ENCODE measurements around the gene SPATS2.

The SPATS2 gene

GRCh38 chr12:49461221-49461620 lies 94.0 kb downstream of the SPATS2 start:
- no peak for DNase-seq (ENCODE audit: extremely low spot score)
- CTCF ChIA-PET: interaction anchor here (1.5 kb wide), 1 partner anchor 10 kb away, joined by 4 read pairs; no protein-coding TSS in a partner anchor
- POLR2A ChIA-PET: interaction anchor here (1.7 kb wide), 1 partner anchor 94 kb away, joined by 8 read pairs; the partner anchor contains the start of gene SPATS2
- TF ChIP-seq FOXK2 (IDR thresholded peaks at IDR 0.05): no peak
- no peak for TF ChIP-seq HDGF (IDR thresholded peaks at IDR 0.05; ENCODE audit: borderline replicate concordance)
- no peak for TF ChIP-seq ELF4 (IDR thresholded peaks at IDR 0.05)
- TF ChIP-seq ARNT (IDR thresholded peaks at IDR 0.05): no peak
- no peak for TF ChIP-seq FOXM1 (IDR thresholded peaks at IDR 0.05; ENCODE audit: borderline replicate concordance)
- TF ChIP-seq ZNF384 (IDR thresholded peaks at IDR 0.05): no peak
- TF ChIP-seq NFRKB (IDR thresholded peaks at IDR 0.05): no peak
- no peak for TF ChIP-seq LEF1 (IDR thresholded peaks at IDR 0.05; ENCODE audit: borderline replicate concordance)
- TF ChIP-seq FOXA1 (IDR thresholded peaks at IDR 0.05): no peak
- no peak for TF ChIP-seq L3MBTL2 (conservative IDR thresholded peaks at IDR 0.05)
- no peak for TF ChIP-seq SP1 (IDR thresholded peaks at IDR 0.05)

- no peak for DNase-seq (ENCODE audit: extremely low spot score)
- ChIA-PET POLR2A (interaction anchor here (1.7 kb wide), 1 partner anchor 95 kb away, joined by 8 read pairs; the partner anchor contains the start of gene SPATS2), CTCF (no interaction called here)
- no peak for TF ChIP-seq NFRKB (IDR thresholded peaks at IDR 0.05)
- no peak for TF ChIP-seq ARNT (IDR thresholded peaks at IDR 0.05)
- TF ChIP-seq SP1 (IDR thresholded peaks at IDR 0.05): no peak
- no peak for TF ChIP-seq HDGF (IDR thresholded peaks at IDR 0.05; ENCODE audit: borderline replicate concordance)
- TF ChIP-seq PKNOX1 (IDR thresholded peaks at IDR 0.05): no peak
- no peak for TF ChIP-seq TARDBP (IDR thresholded peaks at IDR 0.05)
- TF ChIP-seq LEF1 (IDR thresholded peaks at IDR 0.05; ENCODE audit: borderline replicate concordance): no peak
- no peak for TF ChIP-seq CTBP1 (IDR thresholded peaks at IDR 0.05; ENCODE audit: borderline replicate concordance)
- no peak for TF ChIP-seq FOXM1 (IDR thresholded peaks at IDR 0.05; ENCODE audit: borderline replicate concordance)
- TF ChIP-seq ELF4 (IDR thresholded peaks at IDR 0.05): no peak
- TF ChIP-seq SUZ12 (IDR thresholded peaks at IDR 0.05): no peak
- no peak for TF ChIP-seq BHLHE40 (IDR thresholded peaks at IDR 0.05; ENCODE audit: borderline replicate concordance)
- TF ChIP-seq FOXK2 (IDR thresholded peaks at IDR 0.05): no peak
- no peak for TF ChIP-seq ZNF384 (IDR thresholded peaks at IDR 0.05)
- TF ChIP-seq L3MBTL2 (conservative IDR thresholded peaks at IDR 0.05): no peak
- no peak for TF ChIP-seq FOXA1 (IDR thresholded peaks at IDR 0.05)
These were observed 95.0 kb downstream of the SPATS2 start for GRCh38 chr12:49462083-49462744.

- no peak for DNase-seq (ENCODE audit: extremely low spot score)
- ChIA-PET CTCF (no interaction called here), POLR2A (no interaction called here)
- TF ChIP-seq SUZ12 (IDR thresholded peaks at IDR 0.05) (no peak), FOXM1 (IDR thresholded peaks at IDR 0.05; ENCODE audit: borderline replicate concordance) (no peak), HDGF (IDR thresholded peaks at IDR 0.05; ENCODE audit: borderline replicate concordance) (no peak), CTBP1 (IDR thresholded peaks at IDR 0.05; ENCODE audit: borderline replicate concordance) (no peak), BHLHE40 (IDR thresholded peaks at IDR 0.05; ENCODE audit: borderline replicate concordance) (no peak), FOXA1 (IDR thresholded peaks at IDR 0.05) (no peak), SP1 (IDR thresholded peaks at IDR 0.05) (no peak), ELF4 (IDR thresholded peaks at IDR 0.05) (no peak), LEF1 (IDR thresholded peaks at IDR 0.05; ENCODE audit: borderline replicate concordance) (no peak), TARDBP (IDR thresholded peaks at IDR 0.05) (no peak), PKNOX1 (IDR thresholded peaks at IDR 0.05) (no peak), ARNT (IDR thresholded peaks at IDR 0.05) (no peak), ZNF384 (IDR thresholded peaks at IDR 0.05) (no peak), NFRKB (IDR thresholded peaks at IDR 0.05) (no peak), FOXK2 (IDR thresholded peaks at IDR 0.05) (no peak), L3MBTL2 (conservative IDR thresholded peaks at IDR 0.05) (no peak)
These were observed 97.9 kb downstream of the SPATS2 start for GRCh38 chr12:49465132-49465531.

- ChIA-PET POLR2A (interaction anchor here (2.1 kb wide), 1 partner anchor 104 kb away, joined by 8 read pairs; the partner anchor contains the start of gene SPATS2), CTCF (interaction anchor here (0.7 to 1.3 kb wide), 2 partner anchors 10 to 22 kb away, joined by 4 read pairs; no protein-coding TSS in a partner anchor)
- no peak for DNase-seq (ENCODE audit: extremely low spot score)
- TF ChIP-seq PKNOX1 (IDR thresholded peaks at IDR 0.05): no peak
- TF ChIP-seq FOXA1 (IDR thresholded peaks at IDR 0.05): no peak
- no peak for TF ChIP-seq ARNT (IDR thresholded peaks at IDR 0.05)
- TF ChIP-seq FOXM1 (IDR thresholded peaks at IDR 0.05; ENCODE audit: borderline replicate concordance): no peak
- TF ChIP-seq ZNF384 (IDR thresholded peaks at IDR 0.05): no peak
- no peak for TF ChIP-seq NFRKB (IDR thresholded peaks at IDR 0.05)
- no peak for TF ChIP-seq L3MBTL2 (conservative IDR thresholded peaks at IDR 0.05)
- no peak for TF ChIP-seq LEF1 (IDR thresholded peaks at IDR 0.05; ENCODE audit: borderline replicate concordance)
These were observed 103.7 kb downstream of the SPATS2 start for GRCh38 chr12:49470986-49471385.

GRCh38 chr12:49471557-49471956 lies 104.3 kb downstream of the SPATS2 start:
- DNase-seq (ENCODE audit: extremely low spot score): no peak
- ChIA-PET CTCF (interaction anchor here (1.3 kb wide), 1 partner anchor 11 kb away, joined by 4 read pairs; no protein-coding TSS in a partner anchor), POLR2A (interaction anchor here (2.1 kb wide), 1 partner anchor 105 kb away, joined by 8 read pairs; the partner anchor contains the start of gene SPATS2)
- no peak for TF ChIP-seq L3MBTL2 (conservative IDR thresholded peaks at IDR 0.05)
- no peak for TF ChIP-seq NFRKB (IDR thresholded peaks at IDR 0.05)
- no peak for TF ChIP-seq ZNF384 (IDR thresholded peaks at IDR 0.05)
- TF ChIP-seq CTBP1 (IDR thresholded peaks at IDR 0.05; ENCODE audit: borderline replicate concordance): no peak
- no peak for TF ChIP-seq LEF1 (IDR thresholded peaks at IDR 0.05; ENCODE audit: borderline replicate concordance)
- no peak for TF ChIP-seq FOXK2 (IDR thresholded peaks at IDR 0.05)
- no peak for TF ChIP-seq HDGF (IDR thresholded peaks at IDR 0.05; ENCODE audit: borderline replicate concordance)

GRCh38 chr12:49476091-49476490 lies 108.8 kb downstream of the SPATS2 start:
- DNase-seq (ENCODE audit: extremely low spot score): no peak
- TF ChIP-seq PKNOX1 (IDR thresholded peaks at IDR 0.05) (peak; percentile 9; the same call in 1 of the 2 replicates), SUZ12 (IDR thresholded peaks at IDR 0.05) (no peak), LEF1 (IDR thresholded peaks at IDR 0.05; ENCODE audit: borderline replicate concordance) (no peak), FOXM1 (IDR thresholded peaks at IDR 0.05; ENCODE audit: borderline replicate concordance) (no peak)
- ChIA-PET POLR2A (no interaction called here), CTCF (no interaction called here)

All from HEK293T (cell line).